Measurements from ENCODE around the gene VDAC1. TPM values are rescaled to one million over a fixed set of nuclear protein-coding genes. Genes with fewer than 3 reads are reported as not detected.
"Not testable (repeated sequence)": the region's sequence is repeated elsewhere in the genome, so short reads cannot be mapped to it uniquely, and the experiment has no call there.

VDAC1 gene
- total RNA-seq, 4 donors from 2014 or later: 151 to 220 (median 188) TPM

GRCh38 chr5:134041570-134042411 is 37.0 kb upstream of the VDAC1 start:
- intact Hi-C loops (cut with DNase I): loop anchor here (2.0 to 10.0 kb wide), 3 partner anchors 53 to 105 kb away; no protein-coding TSS in a partner anchor
- WGBS, 2 donors: 72 to 74% methylated on average over 4 to 7 of the region's 11 CpGs
- Histone ChIP-seq H3K9me3 (no peaks in the 10 kb centered on the region), H3K27me3 (no peaks in the 10 kb centered on the region), H3K4me3 (no peak overlapping the region), H3K36me3 (no peaks in the 10 kb centered on the region), H3K4me1 (peaks cover 0 to 12% (median 0%) of the 10 kb centered on the region in 3 donors), H3K27ac (no peak overlapping the region)
- no peak for TF ChIP-seq POLR2A (IDR thresholded peaks at IDR 0.05)
- TF ChIP-seq CTCF (IDR thresholded peaks at IDR 0.05): no peak
- DNase-seq: no peak

- no peak overlapping the region for H3K27ac ChIP-seq
- H3K9me3 ChIP-seq: no peaks in the 10 kb centered on the region
- no peaks in the 10 kb centered on the region for H3K27me3 ChIP-seq
- H3K4me1 ChIP-seq: peaks cover 0 to 12% (median 0%) of the 10 kb centered on the region in 3 donors
- H3K36me3 ChIP-seq: no peaks in the 10 kb centered on the region
- DNase-seq: no peak
- H3K4me3 ChIP-seq: no peak overlapping the region
- intact Hi-C loops (cut with DNase I): no loop called here
- TF ChIP-seq POLR2A (IDR thresholded peaks at IDR 0.05) (no peak), CTCF (IDR thresholded peaks at IDR 0.05) (no peak)
- WGBS, 2 donors: 61 to 75% methylated on average over 3 of the region's 3 CpGs
These were observed 33.4 kb upstream of the VDAC1 start for GRCh38 chr5:134038138-134038537.

GRCh38 chr5:134037160-134037559 is 32.4 kb upstream of the VDAC1 start:
- WGBS, 2 donors: 46 to 48% methylated on average over 2 of the region's 2 CpGs
- no peak for TF ChIP-seq CTCF (IDR thresholded peaks at IDR 0.05)
- TF ChIP-seq POLR2A (IDR thresholded peaks at IDR 0.05): no peak
- H3K27ac ChIP-seq: no peak overlapping the region
- H3K36me3 ChIP-seq: no peaks in the 10 kb centered on the region
- no peaks in the 10 kb centered on the region for H3K9me3 ChIP-seq
- intact Hi-C loops (cut with DNase I): no loop called here
- no peaks in the 10 kb centered on the region for H3K27me3 ChIP-seq
- peaks cover 0 to 12% (median 0%) of the 10 kb centered on the region in 3 donors for H3K4me1 ChIP-seq
- H3K4me3 ChIP-seq: no peak overlapping the region
- DNase-seq: no peak

- TF ChIP-seq CTCF (IDR thresholded peaks at IDR 0.05) (no peak), POLR2A (IDR thresholded peaks at IDR 0.05) (no peak)
- Histone ChIP-seq H3K27me3 (no peaks in the 10 kb centered on the region), H3K4me1 (no peaks in the 10 kb centered on the region), H3K9me3 (no peaks in the 10 kb centered on the region), H3K36me3 (no peaks in the 10 kb centered on the region), H3K27ac (no peak overlapping the region), H3K4me3 (no peak overlapping the region)
- no peak for DNase-seq
- WGBS, 2 donors: 87 to 88% methylated on average over 18 of the region's 18 CpGs
- intact Hi-C loops (cut with DNase I): no loop called here
These were observed 29.6 kb upstream of the VDAC1 start for GRCh38 chr5:134034326-134034725.

GRCh38 chr5:134030303-134030964 is 25.7 kb upstream of the VDAC1 start:
- H3K36me3 ChIP-seq; DNase-seq; H3K9me3 ChIP-seq; H3K4me1 ChIP-seq; H3K27ac ChIP-seq; H3K4me3 ChIP-seq; intact Hi-C loops (cut with DNase I); H3K27me3 ChIP-seq: not testable (repeated sequence)
- 89 to 100% methylated on average over 3 to 4 of the region's 4 CpGs for WGBS, 2 donors

Data from esophagus squamous epithelium (tissue), 5 donors.